Measurements from ENCODE around the gene MZT2A.
"Not testable (repeated sequence)": the region's sequence is repeated elsewhere in the genome, so short reads cannot be mapped to it uniquely, and the experiment has no call there.

The MZT2A gene

DNA sequence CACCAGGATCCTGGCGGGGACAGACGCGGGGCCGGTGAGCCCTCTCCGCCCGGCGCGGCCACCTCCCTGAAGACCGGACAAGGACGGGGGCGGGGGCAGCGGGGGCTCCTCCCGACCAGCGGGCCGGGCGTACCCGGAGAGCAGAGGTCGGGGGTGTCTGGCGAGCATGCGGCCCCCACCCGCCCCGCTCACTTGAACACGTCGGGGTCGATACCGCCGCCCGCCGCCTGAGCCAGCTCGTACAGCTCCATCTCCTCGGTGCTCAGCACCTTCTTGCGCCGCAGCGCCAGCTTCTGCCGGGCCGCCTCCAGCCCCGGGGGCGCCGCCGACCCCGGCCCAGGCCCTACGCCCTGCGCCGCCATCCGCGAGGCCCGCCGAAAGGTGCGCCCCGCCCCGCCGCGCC lies at the start of gene MZT2A:
Gene MZT2A, minus strand, starts transcription at position 383 of the 403 bp plus-strand sequence. Its CDS starts 21 bp downstream, at position 362.
- DNase-seq = peak; percentile 15

GRCh38 chr2:131538856-131539255 lies 46.7 kb upstream of the MZT2A start:
- DNase-seq = not testable (repeated sequence)

DNA sequence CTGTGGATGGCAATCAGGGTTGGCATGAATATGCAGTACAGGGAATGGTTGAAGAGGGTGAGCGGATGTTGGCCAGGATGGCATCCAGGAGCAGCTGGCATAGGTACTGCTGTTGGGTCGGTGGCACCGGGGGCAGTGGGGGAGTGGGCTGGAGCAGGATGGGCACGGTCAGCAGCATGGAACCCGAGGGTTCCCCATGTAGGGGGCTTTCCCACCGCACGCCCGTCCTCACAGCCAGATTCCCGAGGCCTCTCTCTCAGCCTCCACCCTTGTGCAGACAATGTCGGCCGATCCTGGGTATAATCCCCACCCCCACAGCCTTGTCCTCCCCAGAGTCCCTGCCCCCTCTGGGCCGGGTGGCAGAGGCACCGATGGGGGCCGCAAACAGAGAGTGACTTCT lies 44.6 kb upstream of the MZT2A start:
- DNase-seq = not testable (repeated sequence)

GRCh38 chr2:131535951-131536826 lies 44.0 kb upstream of the MZT2A start:
- DNase-seq = not testable (repeated sequence)

- DNase-seq = no peak
These were observed 43.3 kb upstream of the MZT2A start for GRCh38 chr2:131535526-131535925.

GRCh38 chr2:131534965-131535364 lies 42.8 kb upstream of the MZT2A start:
- not testable (repeated sequence) for DNase-seq

- not testable (repeated sequence) for DNase-seq
These were observed 42.1 kb upstream of the MZT2A start for GRCh38 chr2:131534317-131534672.

- not testable (repeated sequence) for DNase-seq
These were observed 41.6 kb upstream of the MZT2A start for GRCh38 chr2:131533609-131534316.

GRCh38 chr2:131532723-131533608 lies 40.8 kb upstream of the MZT2A start:
- not testable (repeated sequence) for DNase-seq

DNA sequence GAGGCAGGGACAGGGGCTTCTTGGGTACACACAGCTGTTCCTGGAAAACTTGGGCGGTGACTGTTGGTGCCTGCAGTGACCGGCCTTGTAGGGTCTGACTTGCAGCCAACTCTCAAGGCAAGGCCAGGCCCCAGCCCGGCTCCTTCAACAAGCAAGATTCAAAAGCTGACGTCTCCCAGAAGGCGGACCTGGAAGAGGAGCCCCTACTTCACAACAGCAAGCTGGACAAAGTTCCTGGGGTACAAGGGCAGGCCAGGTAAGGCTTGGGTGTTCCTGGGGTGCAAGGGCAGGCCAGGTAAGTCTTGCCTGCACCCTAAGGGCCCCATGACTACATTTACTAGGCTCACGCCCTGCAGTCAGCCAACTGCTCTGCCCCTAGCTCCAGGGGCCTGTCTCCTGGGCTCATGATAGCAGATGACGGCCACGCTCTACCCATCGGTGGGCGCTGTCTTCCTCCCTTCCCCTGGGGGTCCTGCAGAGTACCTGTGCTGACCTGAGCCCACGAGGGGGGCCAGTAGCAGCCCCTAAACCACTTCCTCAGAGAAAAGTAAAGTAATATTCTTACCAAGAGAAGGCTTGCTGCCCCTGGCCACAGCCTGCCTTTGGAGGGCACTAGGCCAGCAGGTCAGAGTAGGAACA lies 39.5 kb upstream of the MZT2A start:
- DNase-seq = not testable (repeated sequence)

DNA sequence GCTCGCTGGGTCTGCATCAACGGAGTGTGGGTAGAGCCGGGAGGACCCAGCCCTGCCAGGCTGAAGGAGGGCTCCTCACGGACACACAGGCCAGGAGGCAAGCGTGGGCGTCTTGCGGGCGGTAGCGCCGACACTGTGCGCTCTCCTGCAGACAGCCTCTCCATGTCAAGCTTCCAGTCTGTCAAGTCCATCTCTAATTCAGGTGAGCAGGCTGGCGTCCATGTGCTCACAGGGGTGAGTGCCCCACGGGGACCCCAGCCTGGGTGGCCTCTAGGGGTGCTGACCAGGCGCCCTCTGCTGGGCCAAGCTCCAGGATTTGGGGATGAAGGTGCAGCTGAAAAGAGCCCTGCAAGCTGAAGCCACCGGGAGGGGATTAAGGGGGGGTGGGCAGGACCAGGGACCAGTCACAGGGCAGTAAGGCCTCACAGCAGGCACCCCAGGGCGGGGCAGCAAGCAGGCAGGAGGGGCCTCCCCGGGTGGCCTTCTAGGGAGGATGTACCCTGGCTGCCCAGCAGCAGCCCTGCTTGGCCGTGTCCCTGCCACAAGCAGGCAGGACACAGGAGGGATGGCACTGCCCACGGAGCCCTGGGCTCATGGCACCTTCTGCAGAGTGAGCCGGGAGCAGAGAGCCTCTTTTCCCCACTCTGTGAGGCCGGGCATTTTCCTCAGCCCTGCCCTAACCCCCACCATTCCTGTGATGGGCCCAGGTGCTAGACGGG lies 38.6 kb upstream of the MZT2A start:
- DNase-seq = not testable (repeated sequence)

GRCh38 chr2:131529864-131530445 lies 37.8 kb upstream of the MZT2A start:
- not testable (repeated sequence) for DNase-seq

GRCh38 chr2:131528981-131529863 lies 37.0 kb upstream of the MZT2A start:
- not testable (repeated sequence) for DNase-seq

- DNase-seq = peak; percentile 68
These were observed 35.2 kb upstream of the MZT2A start, which contains the start of gene CCDC74A for GRCh38 chr2:131527131-131528001. Gene CCDC74A (plus strand): TSS chr2:131527888. CDS start chr2:131527971, 83 bp downstream.

DNA sequence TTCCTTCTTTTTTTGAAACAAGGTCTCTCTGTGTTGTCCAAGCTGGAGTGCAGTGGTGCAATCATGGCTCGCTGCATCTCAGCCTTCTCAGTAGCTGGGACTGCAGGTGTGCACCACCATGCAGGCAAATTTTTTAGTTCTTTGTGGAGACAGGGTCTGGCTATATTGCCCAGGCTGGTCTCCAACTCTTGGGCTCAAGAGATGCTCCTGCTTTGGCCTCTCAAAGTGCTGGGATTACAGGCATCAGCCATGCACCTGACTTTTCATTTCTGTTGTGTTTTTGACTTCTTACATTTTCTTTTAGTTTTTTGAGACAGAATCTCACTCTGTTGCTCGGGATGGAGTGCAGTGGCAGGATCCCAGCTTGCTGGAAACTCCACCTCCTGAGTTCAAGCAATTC lies 33.1 kb upstream of the MZT2A start:
- DNase-seq = not testable (repeated sequence)

DNA sequence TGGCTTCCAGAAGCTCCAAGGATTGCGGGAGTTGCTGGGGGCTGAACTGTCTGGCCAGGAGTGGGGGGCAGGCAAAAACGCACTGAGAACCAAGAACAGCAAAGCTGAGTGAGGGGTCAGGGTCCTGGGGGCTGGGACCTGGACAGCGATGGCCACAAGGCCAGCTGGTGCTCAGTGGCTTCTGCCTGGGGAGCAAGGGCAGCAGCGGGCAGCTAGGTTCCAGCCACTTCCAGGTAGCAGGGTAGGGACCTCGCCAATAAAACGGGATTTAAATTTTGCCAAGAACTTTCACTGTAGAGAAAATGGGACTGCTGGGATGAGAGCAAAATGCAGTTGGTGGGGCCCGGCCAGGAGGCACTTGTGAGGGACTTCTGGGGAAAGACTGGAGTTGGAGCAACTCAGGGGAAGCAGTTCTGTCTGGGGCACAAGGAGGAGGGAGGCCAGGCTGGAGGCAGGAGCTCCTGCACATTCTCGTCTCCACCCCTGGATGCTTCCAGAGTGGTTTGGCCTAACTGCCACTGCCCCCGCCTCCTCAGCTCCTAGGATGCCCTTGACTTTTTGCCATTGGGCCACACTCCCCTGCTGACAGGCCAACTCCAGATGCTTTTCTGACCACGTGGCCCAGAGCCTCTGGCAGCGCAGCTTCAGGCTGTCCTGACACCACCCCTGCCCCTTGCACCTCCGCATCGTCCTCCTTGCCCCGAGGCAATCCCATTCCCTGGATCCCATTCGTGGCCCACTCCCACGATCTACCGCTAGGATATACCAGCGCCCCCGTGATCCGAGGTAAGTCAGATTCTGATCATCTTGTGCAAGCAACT lies 30.0 kb upstream of the MZT2A start:
- peak; percentile 8 for DNase-seq

DNA sequence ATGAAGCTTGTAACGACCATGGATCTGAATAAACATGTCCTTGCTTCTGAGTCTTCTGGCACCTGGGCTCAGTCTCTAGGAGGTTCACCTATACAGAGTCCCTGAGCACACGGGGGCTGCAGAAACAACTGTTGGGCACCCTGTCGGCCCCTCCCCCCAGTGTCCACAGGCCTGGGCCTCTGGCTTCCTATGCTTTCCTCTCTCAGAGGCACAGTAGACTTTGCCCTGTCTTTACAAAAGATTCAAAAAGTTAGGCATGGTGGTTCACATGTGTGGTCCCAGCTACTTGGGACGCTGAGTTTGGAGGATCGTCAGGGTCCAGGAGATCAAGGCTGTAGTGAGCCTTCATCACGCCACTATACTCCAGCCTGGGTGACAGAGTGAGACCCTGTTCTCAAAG lies 29.3 kb upstream of the MZT2A start:
- not testable (repeated sequence) for DNase-seq

DNA sequence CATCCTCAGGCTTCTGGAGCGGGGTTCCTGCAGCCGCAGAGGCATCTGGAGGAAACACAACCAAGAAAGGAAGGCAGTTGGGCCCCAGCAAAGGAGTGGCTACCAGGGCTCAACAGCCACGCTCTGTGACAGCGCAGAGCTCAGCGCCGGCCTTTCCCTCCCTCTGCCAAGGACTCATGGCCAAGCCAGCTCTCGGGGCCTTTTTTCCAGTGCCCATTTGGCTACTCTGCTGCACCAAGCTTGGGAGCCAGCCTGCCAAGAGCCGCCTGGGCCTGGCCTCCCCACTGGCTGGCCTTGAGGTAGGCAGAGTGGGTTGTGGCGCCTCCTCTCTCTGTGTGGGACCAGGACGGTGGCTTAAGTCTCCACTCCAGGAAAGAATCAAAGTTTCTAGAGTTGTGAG lies 28.3 kb upstream of the MZT2A start:
- DNase-seq = no peak
